IMR-90 (cell line): Measurements from ENCODE around the gene FSTL5. TPM values are rescaled to one million over a fixed set of nuclear protein-coding genes. Genes with fewer than 3 reads are reported as not detected.

ENCODE experiments used
- ATAC-seq: fragments of 200-7000 bp; cut with Tn5 transposase; 2 replicates; pipeline ENCODE4 v1.9.1; 2020; ENCODE audit warnings: low read depth, mild to moderate bottlenecking, moderate library complexity
- BruUV-seq: library from RNA; stranded (reverse); fragments of 400-500 nt; replicated peaks from 2 replicates; lab custom pipeline; 2021; lab: Mats Ljungman, UMichigan
- CTCF ChIA-PET: fragments of 300-600 bp; formaldehyde crosslinking; extraction: SDS; loops from one replicate; lab custom pipeline; 2021; ENCODE audit warnings: antibody characterized with exemption; lab: Yijun Ruan, JAX
- POLR2A ChIA-PET: fragments of 300-600 bp; sonication (Branson Sonifier 250); formaldehyde crosslinking; loops from one replicate; lab custom pipeline; 2022; ENCODE audit warnings: antibody characterized with exemption; ENCODE audit not compliant: unreplicated experiment; lab: Charles Lee
- DNase-seq: peaks from one replicate; pipeline ENCODE4 v3.0.0; 2013
- H2AFZ ChIP-seq: replicated peaks from 2 replicates; pipeline ENCODE3; 2013; ENCODE audit warnings: low read length, mild to moderate bottlenecking; ENCODE audit not compliant: poor library complexity
- H2AK5ac ChIP-seq: 2 replicates; pipeline ENCODE4 v1.6.1; 2013; ENCODE audit warnings: low read depth, low read length, inconsistent platforms
- H2AK9ac ChIP-seq: replicated peaks from 2 replicates; pipeline ENCODE3; 2013; ENCODE audit warnings: mild to moderate bottlenecking, low read depth, low read length, moderate library complexity; ENCODE audit not compliant: poor library complexity
- H2BK120ac ChIP-seq: 2 replicates; pipeline ENCODE4 v1.6.1; 2013; ENCODE audit warnings: low read depth, low read length, inconsistent platforms
- H2BK15ac ChIP-seq: 3 replicates; pipeline ENCODE4 v1.6.1; 2013; ENCODE audit warnings: low read depth, low read length, inconsistent platforms
- H2BK20ac ChIP-seq: 2 replicates; pipeline ENCODE4 v1.6.1; 2013; ENCODE audit warnings: low read depth, mild to moderate bottlenecking, inconsistent platforms, low read length, moderate library complexity
- H2BK5ac ChIP-seq: 2 replicates; pipeline ENCODE4 v1.6.1; 2013; ENCODE audit warnings: mild to moderate bottlenecking, low read depth, low read length, inconsistent platforms; ENCODE audit not compliant: poor library complexity, severe bottlenecking
- H3K14ac ChIP-seq: replicated peaks from 2 replicates; pipeline ENCODE4 v1.6.1; 2013; ENCODE audit warnings: low read depth, low read length, inconsistent platforms
- H3K18ac ChIP-seq: 2 replicates; pipeline ENCODE4 v1.6.1; 2013; ENCODE audit warnings: low read depth, low read length, control low read depth
- H3K23ac ChIP-seq: 2 replicates; pipeline ENCODE4 v1.6.1; 2013; ENCODE audit warnings: low read depth, low read length, inconsistent platforms
- H3K27ac ChIP-seq: 2 replicates; pipeline ENCODE4 v1.5.1; 2013; ENCODE audit warnings: mild to moderate bottlenecking, control low read depth, low read length; ENCODE audit not compliant: insufficient read depth
- H3K27me3 ChIP-seq: 2 replicates; pipeline ENCODE4 v1.6.1; 2013; ENCODE audit warnings: low read length; ENCODE audit not compliant: control insufficient read depth, insufficient read depth
- H3K36me3 ChIP-seq: 2 replicates; pipeline ENCODE4 v1.6.1; 2013; ENCODE audit warnings: low read length, mixed read lengths; ENCODE audit not compliant: control insufficient read depth, insufficient read depth
- H3K4ac ChIP-seq: 2 replicates; pipeline ENCODE4 v1.6.1; 2013; ENCODE audit warnings: low read depth, low read length, inconsistent platforms
- H3K4me1 ChIP-seq: 2 replicates; pipeline ENCODE4 v1.6.1; 2013; ENCODE audit warnings: low read length, mixed read lengths; ENCODE audit not compliant: control insufficient read depth, insufficient read depth
- H3K4me2 ChIP-seq: 2 replicates; pipeline ENCODE4 v1.6.1; 2013; ENCODE audit warnings: low read depth, mild to moderate bottlenecking, control low read depth, low read length, moderate library complexity
- H3K4me3 ChIP-seq: 2 replicates; pipeline ENCODE4 v1.5.1; 2013; ENCODE audit warnings: low read depth, mild to moderate bottlenecking, control low read depth, low read length, moderate library complexity; ENCODE audit not compliant: insufficient read depth
- H3K56ac ChIP-seq: 2 replicates; pipeline ENCODE4 v1.6.1; 2013; ENCODE audit warnings: low read length, inconsistent platforms; ENCODE audit not compliant: insufficient read depth; ENCODE audit errors: extremely low read depth
- H3K79me1 ChIP-seq, 2 experiments: 2 replicates each; pipeline ENCODE4 v1.6.1; 2013; ENCODE audit warnings: low read length in 2 of 2, inconsistent platforms in 1 of 2, low read depth in 1 of 2
- H3K9ac ChIP-seq: 2 replicates; pipeline ENCODE4 v1.6.1; 2013; ENCODE audit warnings: low read depth, low read length, control low read depth
- H3K9me1 ChIP-seq: 2 replicates; pipeline ENCODE4 v1.6.1; 2013; ENCODE audit warnings: low read length, inconsistent platforms; ENCODE audit not compliant: insufficient read depth
- H3K9me3 ChIP-seq: 2 replicates; pipeline ENCODE4 v1.6.1; 2013; ENCODE audit warnings: low read length; ENCODE audit not compliant: control insufficient read depth, insufficient read depth
- H4K20me1 ChIP-seq: 2 replicates; pipeline ENCODE4 v1.6.1; 2013; ENCODE audit warnings: low read length, inconsistent platforms; ENCODE audit not compliant: insufficient read depth
- H4K5ac ChIP-seq: 2 replicates; pipeline ENCODE4 v1.6.1; 2013; ENCODE audit warnings: mild to moderate bottlenecking, low read depth, low read length, control low read depth
- H4K8ac ChIP-seq, 2 experiments: 2 replicates each; pipeline ENCODE4 v1.6.1; 2013; ENCODE audit warnings: low read depth in 2 of 2, low read length in 2 of 2, control low read depth in 1 of 2, inconsistent platforms in 1 of 2
- H4K91ac ChIP-seq: 2 replicates; pipeline ENCODE4 v1.6.1; 2013; ENCODE audit warnings: low read depth, low read length, inconsistent platforms; ENCODE audit not compliant: insufficient read depth
- BHLHE40 ChIP-seq: fragments of 150-350 bp; IDR thresholded peaks from 2 replicates; pipeline ENCODE4 v1.6.1; 2016; ENCODE audit warnings: mild to moderate bottlenecking, low read depth, low read length
- CEBPB ChIP-seq: IDR thresholded peaks from 2 replicates; pipeline ENCODE4 v1.6.1; 2012; ENCODE audit warnings: low read depth, low read length, improper control_type of control experiment
- CHD1 ChIP-seq: IDR thresholded peaks from 2 replicates; pipeline ENCODE4 v1.6.1; 2012; ENCODE audit warnings: low read depth, low read length, improper control_type of control experiment
- CTCF ChIP-seq: conservative IDR thresholded peaks from 2 replicates; pipeline ENCODE4 v1.5.1; 2012; ENCODE audit warnings: mild to moderate bottlenecking, low read depth, low read length, improper control_type of control experiment
- ELK1 ChIP-seq: fragments of 150-350 bp; IDR thresholded peaks from 2 replicates; pipeline ENCODE4 v1.6.1; 2016; ENCODE audit warnings: low read depth, mild to moderate bottlenecking, low read length, moderate library complexity, borderline replicate concordance
- FOS ChIP-seq: fragments of 150-350 bp; IDR thresholded peaks from 2 replicates; pipeline ENCODE4 v1.6.1; 2016; ENCODE audit warnings: low read depth, low read length
- MAFK ChIP-seq: IDR thresholded peaks from 2 replicates; pipeline ENCODE4 v1.6.1; 2012; ENCODE audit warnings: low read depth, low read length, improper control_type of control experiment
- MAZ ChIP-seq: IDR thresholded peaks from 2 replicates; pipeline ENCODE4 v1.6.1; 2012; ENCODE audit warnings: low read depth, mild to moderate bottlenecking, low read length, improper control_type of control experiment, moderate library complexity, borderline replicate concordance
- MXI1 ChIP-seq: IDR thresholded peaks from 2 replicates; pipeline ENCODE4 v1.6.1; 2012; ENCODE audit warnings: low read depth, mild to moderate bottlenecking, low read length, moderate library complexity, borderline replicate concordance
- NFE2L2 ChIP-seq: fragments of 150-350 bp; IDR thresholded peaks from 2 replicates; pipeline ENCODE4 v1.6.1; 2016; ENCODE audit warnings: low read depth, mild to moderate bottlenecking, low read length
- POLR2A ChIP-seq: IDR thresholded peaks from 2 replicates; pipeline ENCODE4 v1.6.1; 2012; ENCODE audit warnings: mild to moderate bottlenecking, low read depth, low read length
- RAD21 ChIP-seq: IDR thresholded peaks from 2 replicates; pipeline ENCODE4 v1.6.1; 2012; ENCODE audit warnings: low read length, improper control_type of control experiment
- RCOR1 ChIP-seq: IDR thresholded peaks from 2 replicates; pipeline ENCODE4 v1.6.1; 2012; ENCODE audit warnings: mild to moderate bottlenecking, low read length, improper control_type of control experiment; ENCODE audit not compliant: insufficient replicate concordance
- RFX5 ChIP-seq: IDR thresholded peaks from 2 replicates; pipeline ENCODE4 v1.8.0; 2012; ENCODE audit warnings: low read depth, mild to moderate bottlenecking, low read length, moderate library complexity
- SMC3 ChIP-seq: fragments of 150-350 bp; IDR thresholded peaks from 2 replicates; pipeline ENCODE4 v1.6.1; 2016; ENCODE audit warnings: low read depth, mild to moderate bottlenecking, antibody characterized with exemption, low read length, moderate library complexity
- USF2 ChIP-seq: fragments of 150-350 bp; IDR thresholded peaks from 2 replicates; pipeline ENCODE4 v1.6.1; 2017; ENCODE audit warnings: mild to moderate bottlenecking, antibody characterized with exemption, low read length, low read depth
- WGBS, 2 experiments: methylation state at CpG; one replicate each; pipeline versions ENCODE4 v1.1.5 to v1.1.7; 2013; ENCODE audit warnings: missing lambda C conversion rate in 2 of 2; ENCODE audit not compliant: insufficient read length in 1 of 2; ENCODE audit errors: extremely low coverage in 2 of 2; 5-methylcytosine and 5-hydroxymethylcytosine counted together
- dilution Hi-C: fragments of 300-500 bp; cut with HindIII; formaldehyde crosslinking; loops from one replicate; pipeline ENCODE4 v1.14.3; 2018; ENCODE audit warnings: low sequenced_read_pairs; ENCODE audit not compliant: unreplicated experiment
- in situ Hi-C: fragments of 300-500 bp; cut with MboI; formaldehyde crosslinking; loops from 3 replicates; pipeline ENCODE4 v1.14.3; 2019; ENCODE audit warnings: low sequenced_read_pairs, inconsistent platforms, mixed read lengths
- intact Hi-C: fragments of 100-400 bp; cut with micrococcal nuclease; formaldehyde crosslinking; loops from 2 replicates; pipeline ENCODE4 v1.10.0; 2022
- polyA plus RNA-seq, 3 experiments: library from polyadenylated mRNA; depleted of rRNA; stranded (reverse); fragments of >200 nt; gene quantifications; 2 replicates each; pipeline ENCODE4 v1.2.3, GENCODE V29; 2012; ENCODE audit warnings: low replicate concordance in 1 of 3
- total RNA-seq: library from RNA; depleted of rRNA; stranded (reverse); fragments of >200 nt; gene quantifications from 2 replicates; pipeline ENCODE4 v1.2.3, GENCODE V29; 2012

The FSTL5 gene
- total and polyA plus RNA-seq, 2 of the 4 experiments (the other 2 are of a cell fraction), result under 0.01 TPM; not detected in 1

GRCh38 chr4:161604516-161605300, 559.1 kb downstream of the FSTL5 start:
- Histone ChIP-seq H3K9me3 (peaks cover 4% of the 10 kb centered on the region), H3K4me1 (no peaks in the 10 kb centered on the region), H3K56ac (no peak overlapping the region), H2BK20ac (no peak overlapping the region), H3K4me3 (no peak overlapping the region), H3K4ac (no peak overlapping the region), H3K23ac (no peak overlapping the region), H3K27me3 (no peaks in the 10 kb centered on the region), H2BK5ac (no peak overlapping the region), H3K18ac (no peak overlapping the region), H3K9ac (no peak overlapping the region), H3K14ac (no peak overlapping the region), H2AK9ac (no peak overlapping the region), H2AFZ (no peak overlapping the region), H4K20me1 (no peaks in the 10 kb centered on the region), H2AK5ac (no peak overlapping the region), H3K9me1 (no peaks in the 10 kb centered on the region), H3K4me2 (no peak overlapping the region), H3K36me3 (no peaks in the 10 kb centered on the region), H3K79me1 (no peaks in the 10 kb centered on the region), H3K27ac (no peak overlapping the region), H4K91ac (no peak overlapping the region), H4K8ac (no peak overlapping the region), H2BK120ac (no peak overlapping the region), H4K5ac (no peak overlapping the region), H2BK15ac (no peak overlapping the region)
- intact Hi-C loops, result no loop called here
- ATAC-seq (no peak), DNase-seq (no peak)
- dilution Hi-C loops, result no loop called here
- POLR2A ChIA-PET, result no interaction called here
- WGBS, 2 experiments, result 40% methylated on average over 1 of the region's 4 CpGs; no CpG with 5 or more reads in 1 of the 2 experiments
- in situ Hi-C loops, result no loop called here
- CTCF ChIA-PET, result no interaction called here
- TF ChIP-seq ELK1 (no peak), RCOR1 (no peak), SMC3 (no peak), NFE2L2 (no peak), MAZ (no peak), RAD21 (no peak), RFX5 (no peak), CTCF (no peak), CEBPB (no peak), FOS (no peak), USF2 (no peak), MXI1 (no peak), BHLHE40 (no peak), POLR2A (no peak), MAFK (no peak), CHD1 (no peak)
- BruUV-seq, result no TSS peak
